Ectodermal cell (in vitro differentiated cells): ENCODE results near the gene STH.

Source experiments
- H3K27ac ChIP-seq: 2 replicates; pipeline ENCODE4 v1.7.0; 2013; ENCODE audit warnings: mild to moderate bottlenecking, low read depth, low read length; ENCODE audit not compliant: insufficient read depth, poor library complexity, severe bottlenecking
- H3K27me3 ChIP-seq: 2 replicates; pipeline ENCODE4 v1.7.0; 2013; ENCODE audit warnings: mild to moderate bottlenecking, low read length; ENCODE audit not compliant: insufficient read depth, control insufficient read depth, poor library complexity, severe bottlenecking
- H3K36me3 ChIP-seq: one replicate; pipeline ENCODE4 v1.7.0; 2013; ENCODE audit warnings: low read length; ENCODE audit not compliant: control insufficient read depth, insufficient read depth
- H3K4me1 ChIP-seq: one replicate; pipeline ENCODE4 v1.7.0; 2013; ENCODE audit warnings: low read length; ENCODE audit not compliant: control insufficient read depth, insufficient read depth
- H3K4me3 ChIP-seq: 2 replicates; pipeline ENCODE4 v1.7.0; 2013; ENCODE audit warnings: low read depth, low read length, control low read depth; ENCODE audit not compliant: insufficient read depth
- H3K9me3 ChIP-seq: 2 replicates; pipeline ENCODE4 v1.7.0; 2013; ENCODE audit warnings: mild to moderate bottlenecking, low read length, moderate library complexity; ENCODE audit not compliant: control insufficient read depth
- WGBS, 2 experiments: methylation state at CpG; one replicate each; pipeline ENCODE4 v1.1.7; 2013; ENCODE audit warnings: missing lambda C conversion rate in 2 of 2; 5-methylcytosine and 5-hydroxymethylcytosine counted together

STH gene

GRCh38 chr17:45982791-45983613 is 16.0 kb upstream of the STH start:
- WGBS, 2 experiments = 92 to 93% methylated on average over 41 of the region's 41 CpGs
- Histone ChIP-seq H3K36me3 (no peaks in the 10 kb centered on the region), H3K27ac (no peak overlapping the region), H3K4me3 (no peak overlapping the region), H3K9me3 (no peaks in the 10 kb centered on the region), H3K4me1 (peaks cover 10% of the 10 kb centered on the region), H3K27me3 (no peaks in the 10 kb centered on the region)

- H3K4me1 ChIP-seq = peaks cover 10% of the 10 kb centered on the region
- 76 to 77% methylated on average over 31 of the region's 31 CpGs for WGBS, 2 experiments
- no peaks in the 10 kb centered on the region for H3K27me3 ChIP-seq
- no peak overlapping the region for H3K4me3 ChIP-seq
- no peaks in the 10 kb centered on the region for H3K36me3 ChIP-seq
- H3K27ac ChIP-seq = no peak overlapping the region
- H3K9me3 ChIP-seq = no peaks in the 10 kb centered on the region
Observed at GRCh38 chr17:45983614-45984310, 15.3 kb upstream of the STH start.

DNA sequence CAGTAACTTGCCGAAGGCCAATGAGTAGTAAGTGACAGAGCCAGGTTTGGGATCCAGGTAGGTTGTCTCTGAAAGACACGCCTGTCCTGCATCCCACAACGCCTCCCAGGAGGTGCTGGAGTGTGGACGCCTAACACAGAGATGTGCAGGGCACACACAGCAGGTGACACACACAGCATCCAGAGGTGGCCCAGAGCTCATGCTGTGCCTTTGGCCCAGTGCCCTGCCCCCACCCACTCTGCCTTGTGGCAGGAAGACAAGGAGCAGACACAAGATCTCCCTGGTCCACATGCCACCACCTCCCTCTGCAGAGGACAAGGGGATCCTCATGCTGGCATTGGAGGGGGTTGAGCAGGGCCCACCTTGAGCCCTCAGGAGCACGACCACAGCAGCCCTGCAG is 14.7 kb upstream of the STH start:
- Histone ChIP-seq H3K4me3 (no peak overlapping the region), H3K9me3 (no peaks in the 10 kb centered on the region), H3K4me1 (peaks cover 10% of the 10 kb centered on the region), H3K36me3 (no peaks in the 10 kb centered on the region), H3K27ac (no peak overlapping the region), H3K27me3 (no peaks in the 10 kb centered on the region)
- 92 to 94% methylated on average over 5 of the region's 5 CpGs for WGBS, 2 experiments

- H3K4me1 ChIP-seq = peaks cover 10% of the 10 kb centered on the region
- 94 to 96% methylated on average over 4 of the region's 4 CpGs for WGBS, 2 experiments
- H3K9me3 ChIP-seq = no peaks in the 10 kb centered on the region
- no peaks in the 10 kb centered on the region for H3K36me3 ChIP-seq
- H3K27ac ChIP-seq = no peak overlapping the region
- no peaks in the 10 kb centered on the region for H3K27me3 ChIP-seq
- no peak overlapping the region for H3K4me3 ChIP-seq
Observed at GRCh38 chr17:45985447-45985846, 13.6 kb upstream of the STH start.

DNA sequence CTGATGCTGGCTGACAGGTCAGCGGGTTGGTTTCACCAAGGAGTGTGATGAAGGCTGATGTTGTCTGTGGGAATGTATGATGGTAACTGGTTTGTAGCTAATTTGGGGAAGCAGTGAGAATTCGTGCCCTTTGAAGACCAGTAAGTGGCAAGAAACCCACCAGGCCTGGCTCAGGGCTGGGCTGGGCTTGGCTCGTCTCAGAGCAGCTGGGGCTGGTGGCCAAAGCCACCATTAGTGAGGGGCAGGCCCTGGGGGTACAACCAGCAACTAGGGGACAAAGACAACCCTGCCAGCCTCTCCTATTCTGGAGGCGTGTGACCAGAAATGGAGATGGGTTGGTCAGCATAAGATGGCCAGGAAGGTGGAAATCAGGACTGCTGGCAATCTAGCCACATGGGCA is 13.0 kb upstream of the STH start:
- no peak overlapping the region for H3K27ac ChIP-seq

DNA sequence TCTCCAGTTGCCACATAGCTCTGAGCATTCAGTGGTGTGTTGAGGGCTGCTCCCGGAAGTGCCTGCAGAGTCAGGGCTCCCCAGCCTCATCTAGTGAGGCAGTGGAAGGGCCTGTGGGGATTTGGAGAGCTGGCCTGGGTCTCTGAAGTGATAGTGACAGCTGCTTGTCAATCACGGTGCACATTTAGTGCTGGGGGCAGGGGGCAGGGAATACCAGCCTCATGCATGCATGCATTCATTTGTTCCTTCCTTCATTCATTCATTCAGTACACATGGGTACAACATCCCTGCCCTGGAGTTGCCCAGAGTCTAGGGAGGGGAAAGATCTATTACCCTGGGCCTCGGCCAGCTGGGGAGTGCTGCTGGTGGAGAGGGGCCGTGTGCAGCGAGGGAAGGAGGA is 11.3 kb upstream of the STH start:
- no peak overlapping the region for H3K27ac ChIP-seq
- 85 to 91% methylated on average over 5 of the region's 5 CpGs for WGBS, 2 experiments
- H3K27me3 ChIP-seq = no peaks in the 10 kb centered on the region
- H3K36me3 ChIP-seq = no peaks in the 10 kb centered on the region
- peaks cover 10% of the 10 kb centered on the region for H3K4me1 ChIP-seq
- H3K4me3 ChIP-seq = no peak overlapping the region
- no peaks in the 10 kb centered on the region for H3K9me3 ChIP-seq

More for the DNA sequence above, 13.0 kb upstream of the STH start:
- peaks cover 10% of the 10 kb centered on the region for H3K4me1 ChIP-seq
- no peaks in the 10 kb centered on the region for H3K27me3 ChIP-seq
- 92 to 95% methylated on average over 4 of the region's 4 CpGs for WGBS, 2 experiments
- H3K4me3 ChIP-seq = no peak overlapping the region
- H3K36me3 ChIP-seq = no peaks in the 10 kb centered on the region
- no peaks in the 10 kb centered on the region for H3K9me3 ChIP-seq

- H3K9me3 ChIP-seq = no peaks in the 10 kb centered on the region
- 83 to 92% methylated on average over 3 of the region's 3 CpGs for WGBS, 2 experiments
- no peak overlapping the region for H3K27ac ChIP-seq
- peaks cover 4% of the 10 kb centered on the region for H3K4me1 ChIP-seq
- no peaks in the 10 kb centered on the region for H3K36me3 ChIP-seq
- H3K27me3 ChIP-seq = no peaks in the 10 kb centered on the region
- no peak overlapping the region for H3K4me3 ChIP-seq
Observed at GRCh38 chr17:45989759-45990158, 9.3 kb upstream of the STH start.

DNA sequence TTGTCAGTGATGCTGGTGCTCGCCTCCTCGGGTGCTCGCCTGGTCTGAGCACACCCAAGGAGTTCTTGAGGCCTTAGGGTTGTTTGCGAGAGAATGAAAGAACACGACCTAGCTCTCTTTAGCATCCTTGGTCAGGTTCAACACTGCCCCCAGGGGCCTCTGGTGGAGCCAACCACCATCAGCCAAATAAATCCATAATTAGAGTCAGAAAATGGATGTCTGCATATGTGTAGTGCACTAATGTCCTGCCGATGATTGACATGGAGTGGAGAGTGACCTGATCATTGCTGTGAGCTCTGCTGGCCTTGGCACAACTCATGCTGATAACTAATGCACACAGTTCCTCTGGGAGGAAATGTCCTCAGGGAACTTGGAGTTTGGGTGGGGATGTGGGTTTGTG is 8.2 kb upstream of the STH start:
- Histone ChIP-seq H3K27ac (no peak overlapping the region), H3K36me3 (no peaks in the 10 kb centered on the region), H3K4me3 (no peak overlapping the region), H3K9me3 (no peaks in the 10 kb centered on the region), H3K4me1 (peaks cover 4% of the 10 kb centered on the region), H3K27me3 (no peaks in the 10 kb centered on the region)
- WGBS, 2 experiments = 85 to 88% methylated on average over 6 of the region's 6 CpGs

DNA sequence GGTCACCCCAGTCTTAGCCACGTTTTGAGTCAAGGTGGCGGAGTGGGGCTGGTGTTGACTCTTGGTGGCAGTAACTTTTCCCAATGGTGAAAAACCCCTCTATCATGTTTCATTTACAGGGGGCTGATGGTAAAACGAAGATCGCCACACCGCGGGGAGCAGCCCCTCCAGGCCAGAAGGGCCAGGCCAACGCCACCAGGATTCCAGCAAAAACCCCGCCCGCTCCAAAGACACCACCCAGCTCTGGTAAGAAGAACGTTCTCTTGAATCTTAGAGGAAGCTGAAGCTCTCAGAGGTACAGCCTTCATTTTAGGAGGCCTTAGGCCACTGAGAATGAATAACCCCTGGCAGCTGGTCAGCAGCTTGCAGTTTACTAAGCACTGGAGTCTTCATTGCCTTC is 7.7 kb upstream of the STH start:
- Histone ChIP-seq H3K4me1 (peaks cover 4% of the 10 kb centered on the region), H3K4me3 (no peak overlapping the region), H3K36me3 (no peaks in the 10 kb centered on the region), H3K27ac (no peak overlapping the region), H3K9me3 (no peaks in the 10 kb centered on the region), H3K27me3 (no peaks in the 10 kb centered on the region)
- 91 to 92% methylated on average over 10 of the region's 10 CpGs for WGBS, 2 experiments

DNA sequence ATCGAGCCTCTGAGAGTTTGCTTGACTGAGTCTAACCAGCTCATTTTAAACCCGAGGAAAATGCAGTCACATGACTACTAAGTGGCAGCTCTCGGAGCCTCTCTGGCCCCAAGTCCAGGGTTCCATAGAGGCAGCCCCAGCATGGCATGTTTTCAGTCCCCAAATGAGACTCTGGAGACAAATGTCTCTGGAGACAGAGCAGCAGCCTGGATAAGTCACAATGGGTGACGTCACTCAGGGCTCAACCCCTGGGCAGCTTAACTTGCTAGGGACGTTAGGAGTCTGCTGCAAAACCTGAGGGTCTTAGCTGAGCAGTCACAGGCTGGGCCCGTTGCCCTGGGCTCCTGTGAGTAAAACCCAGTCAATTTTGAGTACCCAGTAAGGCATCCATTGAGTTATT is 6.9 kb upstream of the STH start:
- Histone ChIP-seq H3K36me3 (no peaks in the 10 kb centered on the region), H3K27me3 (no peaks in the 10 kb centered on the region), H3K9me3 (no peaks in the 10 kb centered on the region), H3K4me3 (no peak overlapping the region), H3K4me1 (peaks cover 4% of the 10 kb centered on the region), H3K27ac (no peak overlapping the region)
- WGBS, 2 experiments = 74% methylated on average over 6 of the region's 6 CpGs
